K562 (cell line): ENCODE data around the gene MRTFB. TPM values are rescaled to one million over a fixed set of nuclear protein-coding genes. Genes with fewer than 3 reads are reported as not detected.

Experiments used
- BMI1 ChIP-seq: fragments of 150-350 bp; IDR thresholded peaks from 2 replicates; pipeline ENCODE4 v1.6.1; 2014; ENCODE audit warnings: low read length
- DPF2 ChIP-seq: fragments of 450-650 bp; IDR thresholded peaks from 2 replicates; pipeline ENCODE4 v1.6.1; 2016
- FOXJ2 ChIP-seq: fragments of 200-800 bp; sonication (Bioruptor generic); IDR thresholded peaks from 2 replicates; pipeline ENCODE4 v1.6.1; 2016; ENCODE audit warnings: missing genetic modification characterization, missing compliant biosample characterization
- KDM4B ChIP-seq, 2 experiments: fragments of 450-650 bp in 1 of 2; sonication (generic) in 1 of 2; IDR thresholded peaks; 2 replicates each; pipeline ENCODE4 v1.6.1; 2016 to 2017; ENCODE audit warnings: borderline replicate concordance in 2 of 2, antibody characterized with exemption in 1 of 2, low read depth in 1 of 2, mild to moderate bottlenecking in 1 of 2
- LEF1 ChIP-seq: fragments of 450-650 bp; IDR thresholded peaks from 2 replicates; pipeline ENCODE4 v1.6.1; 2016; ENCODE audit warnings: mild to moderate bottlenecking
- PML ChIP-seq: IDR thresholded peaks from 2 replicates; pipeline ENCODE4 v1.6.1; 2012; ENCODE audit warnings: low read length, inconsistent platforms
- SMARCB1 ChIP-seq: IDR thresholded peaks from 2 replicates; pipeline ENCODE4 v1.6.1; 2011; ENCODE audit warnings: improper control_type of control experiment, low read depth; ENCODE audit not compliant: insufficient read length
- polyA plus RNA-seq, 8 experiments: library from polyadenylated mRNA; depleted of rRNA in 4 of 8; stranded (reverse) in 5 of 8; unstranded in 3 of 8; fragments of >200 nt; fragmentation: Nextera tagmentation in 2 of 8; fragmentation: Illumina TruSeq in 1 of 8; extraction: Ambion mirVana in 2 of 8; extraction: Trizol in 1 of 8; gene quantifications; 2 replicates each; pipeline versions ENCODE4 v1.2.1 to v1.2.3, GENCODE V29; 2011 to 2014; ENCODE audit warnings: inconsistent platforms in 1 of 8, missing spikeins in 1 of 8
- total RNA-seq, 7 experiments: library from RNA; depleted of rRNA in 6 of 7; stranded (reverse); fragments of >200 nt in 6 of 7; fragmentation: Illumina TruSeq in 2 of 7; extraction: Trizol in 2 of 7; gene quantifications; 2 replicates each; pipeline versions ENCODE4 v1.2.1 to v1.2.3, GENCODE V29; 2011 to 2021; ENCODE audit warnings: low replicate concordance in 1 of 7
- TF ChIP-seq, protein P1 (sequence below), 2 experiments: fragments of 450-650 bp in 1 of 2; sonication (generic) in 1 of 2; formaldehyde crosslinking in 1 of 2; IDR thresholded peaks; 2 replicates each; pipeline versions ENCODE4 v1.7.1 to v1.9.0; 2016 to 2022; ENCODE audit warnings: inconsistent platforms in 1 of 2, mild to moderate bottlenecking in 1 of 2, missing genetic modification reagents in 1 of 2
- TF ChIP-seq, protein P2 (sequence below): fragments of 450-650 bp; IDR thresholded peaks from 2 replicates; pipeline ENCODE4 v1.6.1; 2016; ENCODE audit warnings: antibody characterized with exemption
- TF ChIP-seq, protein P3 (sequence below): fragments of 250-450 bp; sonication (Bioruptor Pico); IDR thresholded peaks from 2 replicates; pipeline ENCODE4 v1.4.0; 2020

The MRTFB gene
- total and polyA plus RNA-seq, 9 of the 15 experiments (the other 6 are each of a cell fraction or from before 2014, with no cell fraction given) = 2.2 to 12.7 (median 7.0) TPM

DNA sequence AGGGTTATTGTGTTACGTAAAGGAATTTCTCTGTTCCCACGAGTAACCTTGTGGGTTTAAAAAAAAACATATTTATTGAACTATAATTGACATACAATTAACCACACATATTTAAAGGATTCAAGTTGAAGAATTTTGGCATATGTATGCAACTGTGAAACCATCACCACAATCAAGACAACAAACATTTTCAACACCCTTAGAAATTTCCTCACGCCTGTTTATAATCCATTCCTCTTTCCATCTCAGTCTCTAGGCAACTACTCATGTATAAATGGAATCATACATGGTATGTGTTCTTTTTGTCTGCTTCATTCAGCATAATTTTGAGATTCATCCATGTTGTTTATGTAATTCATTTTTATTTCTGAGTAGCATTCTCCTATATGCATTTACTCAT is 104.0 kb downstream of the MRTFB start (continued):
- TF ChIP-seq, protein P1, sequence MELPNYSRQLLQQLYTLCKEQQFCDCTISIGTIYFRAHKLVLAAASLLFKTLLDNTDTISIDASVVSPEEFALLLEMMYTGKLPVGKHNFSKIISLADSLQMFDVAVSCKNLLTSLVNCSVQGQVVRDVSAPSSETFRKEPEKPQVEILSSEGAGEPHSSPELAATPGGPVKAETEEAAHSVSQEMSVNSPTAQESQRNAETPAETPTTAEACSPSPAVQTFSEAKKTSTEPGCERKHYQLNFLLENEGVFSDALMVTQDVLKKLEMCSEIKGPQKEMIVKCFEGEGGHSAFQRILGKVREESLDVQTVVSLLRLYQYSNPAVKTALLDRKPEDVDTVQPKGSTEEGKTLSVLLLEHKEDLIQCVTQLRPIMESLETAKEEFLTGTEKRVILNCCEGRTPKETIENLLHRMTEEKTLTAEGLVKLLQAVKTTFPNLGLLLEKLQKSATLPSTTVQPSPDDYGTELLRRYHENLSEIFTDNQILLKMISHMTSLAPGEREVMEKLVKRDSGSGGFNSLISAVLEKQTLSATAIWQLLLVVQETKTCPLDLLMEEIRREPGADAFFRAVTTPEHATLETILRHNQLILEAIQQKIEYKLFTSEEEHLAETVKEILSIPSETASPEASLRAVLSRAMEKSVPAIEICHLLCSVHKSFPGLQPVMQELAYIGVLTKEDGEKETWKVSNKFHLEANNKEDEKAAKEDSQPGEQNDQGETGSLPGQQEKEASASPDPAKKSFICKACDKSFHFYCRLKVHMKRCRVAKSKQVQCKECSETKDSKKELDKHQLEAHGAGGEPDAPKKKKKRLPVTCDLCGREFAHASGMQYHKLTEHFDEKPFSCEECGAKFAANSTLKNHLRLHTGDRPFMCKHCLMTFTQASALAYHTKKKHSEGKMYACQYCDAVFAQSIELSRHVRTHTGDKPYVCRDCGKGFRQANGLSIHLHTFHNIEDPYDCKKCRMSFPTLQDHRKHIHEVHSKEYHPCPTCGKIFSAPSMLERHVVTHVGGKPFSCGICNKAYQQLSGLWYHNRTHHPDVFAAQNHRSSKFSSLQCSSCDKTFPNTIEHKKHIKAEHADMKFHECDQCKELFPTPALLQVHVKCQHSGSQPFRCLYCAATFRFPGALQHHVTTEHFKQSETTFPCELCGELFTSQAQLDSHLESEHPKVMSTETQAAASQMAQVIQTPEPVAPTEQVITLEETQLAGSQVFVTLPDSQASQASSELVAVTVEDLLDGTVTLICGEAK (IDR thresholded peaks at IDR 0.05) = no peak
- TF ChIP-seq, protein P1 (CRISPR knock-in tag; IDR thresholded peaks at IDR 0.05) = no peak
- no peak for TF ChIP-seq DPF2
- no peak for TF ChIP-seq SMARCB1
- TF ChIP-seq BMI1 = no peak
- TF ChIP-seq PML = no peak
- TF ChIP-seq LEF1 = no peak
- TF ChIP-seq KDM4B (IDR thresholded peaks at IDR 0.05; ENCODE audit: borderline replicate concordance in 2 of 2, low read depth in 1 of 2) = no peak
- TF ChIP-seq, protein P2, sequence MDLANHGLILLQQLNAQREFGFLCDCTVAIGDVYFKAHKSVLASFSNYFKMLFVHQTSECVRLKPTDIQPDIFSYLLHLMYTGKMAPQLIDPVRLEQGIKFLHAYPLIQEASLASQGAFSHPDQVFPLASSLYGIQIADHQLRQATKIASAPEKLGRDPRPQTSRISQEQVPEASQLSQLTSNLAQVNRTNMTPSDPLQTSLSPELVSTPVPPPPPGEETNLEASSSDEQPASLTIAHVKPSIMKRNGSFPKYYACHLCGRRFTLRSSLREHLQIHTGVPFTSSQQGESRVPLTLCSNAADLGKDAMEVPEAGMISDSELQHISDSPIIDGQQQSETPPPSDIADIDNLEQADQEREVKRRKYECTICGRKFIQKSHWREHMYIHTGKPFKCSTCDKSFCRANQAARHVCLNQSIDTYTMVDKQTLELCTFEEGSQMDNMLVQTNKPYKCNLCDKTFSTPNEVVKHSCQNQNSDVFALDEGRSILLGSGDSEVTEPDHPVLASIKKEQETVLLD = no peak
- TF ChIP-seq FOXJ2 = no peak
- TF ChIP-seq, protein P3, sequence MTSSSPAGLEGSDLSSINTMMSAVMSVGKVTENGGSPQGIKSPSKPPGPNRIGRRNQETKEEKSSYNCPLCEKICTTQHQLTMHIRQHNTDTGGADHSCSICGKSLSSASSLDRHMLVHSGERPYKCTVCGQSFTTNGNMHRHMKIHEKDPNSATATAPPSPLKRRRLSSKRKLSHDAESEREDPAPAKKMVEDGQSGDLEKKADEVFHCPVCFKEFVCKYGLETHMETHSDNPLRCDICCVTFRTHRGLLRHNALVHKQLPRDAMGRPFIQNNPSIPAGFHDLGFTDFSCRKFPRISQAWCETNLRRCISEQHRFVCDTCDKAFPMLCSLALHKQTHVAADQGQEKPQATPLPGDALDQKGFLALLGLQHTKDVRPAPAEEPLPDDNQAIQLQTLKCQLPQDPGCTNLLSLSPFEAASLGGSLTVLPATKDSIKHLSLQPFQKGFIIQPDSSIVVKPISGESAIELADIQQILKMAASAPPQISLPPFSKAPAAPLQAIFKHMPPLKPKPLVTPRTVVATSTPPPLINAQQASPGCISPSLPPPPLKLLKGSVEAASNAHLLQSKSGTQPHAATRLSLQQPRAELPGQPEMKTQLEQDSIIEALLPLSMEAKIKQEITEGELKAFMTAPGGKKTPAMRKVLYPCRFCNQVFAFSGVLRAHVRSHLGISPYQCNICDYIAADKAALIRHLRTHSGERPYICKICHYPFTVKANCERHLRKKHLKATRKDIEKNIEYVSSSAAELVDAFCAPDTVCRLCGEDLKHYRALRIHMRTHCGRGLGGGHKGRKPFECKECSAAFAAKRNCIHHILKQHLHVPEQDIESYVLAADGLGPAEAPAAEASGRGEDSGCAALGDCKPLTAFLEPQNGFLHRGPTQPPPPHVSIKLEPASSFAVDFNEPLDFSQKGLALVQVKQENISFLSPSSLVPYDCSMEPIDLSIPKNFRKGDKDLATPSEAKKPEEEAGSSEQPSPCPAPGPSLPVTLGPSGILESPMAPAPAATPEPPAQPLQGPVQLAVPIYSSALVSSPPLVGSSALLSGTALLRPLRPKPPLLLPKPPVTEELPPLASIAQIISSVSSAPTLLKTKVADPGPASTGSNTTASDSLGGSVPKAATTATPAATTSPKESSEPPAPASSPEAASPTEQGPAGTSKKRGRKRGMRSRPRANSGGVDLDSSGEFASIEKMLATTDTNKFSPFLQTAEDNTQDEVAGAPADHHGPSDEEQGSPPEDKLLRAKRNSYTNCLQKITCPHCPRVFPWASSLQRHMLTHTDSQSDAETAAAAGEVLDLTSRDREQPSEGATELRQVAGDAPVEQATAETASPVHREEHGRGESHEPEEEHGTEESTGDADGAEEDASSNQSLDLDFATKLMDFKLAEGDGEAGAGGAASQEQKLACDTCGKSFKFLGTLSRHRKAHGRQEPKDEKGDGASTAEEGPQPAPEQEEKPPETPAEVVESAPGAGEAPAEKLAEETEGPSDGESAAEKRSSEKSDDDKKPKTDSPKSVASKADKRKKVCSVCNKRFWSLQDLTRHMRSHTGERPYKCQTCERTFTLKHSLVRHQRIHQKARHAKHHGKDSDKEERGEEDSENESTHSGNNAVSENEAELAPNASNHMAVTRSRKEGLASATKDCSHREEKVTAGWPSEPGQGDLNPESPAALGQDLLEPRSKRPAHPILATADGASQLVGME (CRISPR knock-in tag) = no peak
